GM21723 (cell line): ENCODE results near the gene POLR2L.
A peak's percentile ranks its signal among the peaks of the same experiment; 100 is the strongest.

Experiments
- ATAC-seq: cut with Tn5 transposase; IDR thresholded peaks from one replicate; pipeline ENCODE4 v1.9.1; 2021; ENCODE audit warnings: mild to moderate bottlenecking, moderate library complexity; ENCODE audit not compliant: unreplicated experiment

POLR2L gene

GRCh38 chr11:839875-840617 is 2.3 kb downstream of the POLR2L start:
- no peak for ATAC-seq

GRCh38 chr11:839280-839623 is 3.1 kb downstream of the POLR2L start:
- no peak for ATAC-seq

GRCh38 chr11:838441-839279 is 3.7 kb downstream of the POLR2L start:
- no peak for ATAC-seq

- ATAC-seq: no peak
Measured at GRCh38 chr11:837990-838307, 4.4 kb downstream of the POLR2L start.

- no peak for ATAC-seq
Measured at GRCh38 chr11:837189-837989, 4.9 kb downstream of the POLR2L start.

- no peak for ATAC-seq
Measured at GRCh38 chr11:836700-837099, 5.6 kb downstream of the POLR2L start.

GRCh38 chr11:836274-836673 is 6.1 kb downstream of the POLR2L start:
- ATAC-seq: no peak

GRCh38 chr11:834371-835316 is 7.7 kb downstream of the POLR2L start:
- ATAC-seq: no peak

- ATAC-seq: no peak
Measured at GRCh38 chr11:833849-834311, 8.4 kb downstream of the POLR2L start.

GRCh38 chr11:833114-833791 is 9.1 kb downstream of the POLR2L start:
- ATAC-seq: peak; percentile 27

GRCh38 chr11:832529-833113 is 9.7 kb downstream of the POLR2L start, which contains the start of gene CD151:
CD151 (plus strand) TSS chr11:832952; CDS start chr11:836070, 3,118 bp downstream.
- ATAC-seq: peak; percentile 42

GRCh38 chr11:831961-832528 is 10.3 kb downstream of the POLR2L start:
- no peak for ATAC-seq

GRCh38 chr11:831118-831864 is 11.0 kb downstream of the POLR2L start:
- no peak for ATAC-seq

- no peak for ATAC-seq
Measured at GRCh38 chr11:830295-831117, 11.8 kb downstream of the POLR2L start.

- no peak for ATAC-seq
Measured at GRCh38 chr11:829847-830294, 12.5 kb downstream of the POLR2L start.

GRCh38 chr11:829176-829846 is 13.0 kb downstream of the POLR2L start:
- ATAC-seq: no peak
